ENCODE data around the gene TLCD4. TPM values are rescaled to one million over a fixed set of nuclear protein-coding genes. Genes with fewer than 3 reads are reported as not detected.

TLCD4 gene
- total RNA-seq, 1 donor from 2014 or later: 2.6 TPM

- Mint-ChIP-seq H3K4me1 (ENCODE audit: low read depth) (peaks cover 11% of the 10 kb centered on the region), H3K27me3 (ENCODE audit: low read depth) (peaks cover 14% of the 10 kb centered on the region), H3K4me3 (ENCODE audit: unreplicated experiment) (no peak overlapping the region), H3K9me3 (ENCODE audit: low read depth) (no peaks in the 10 kb centered on the region), H3K36me3 (ENCODE audit: low read depth) (peaks cover 2% of the 10 kb centered on the region), H3K27ac (ENCODE audit: unreplicated experiment) (no peak overlapping the region)
- no peak for DNase-seq (ENCODE audit: low spot score)
- no peak for TF ChIP-seq CTCF (IDR thresholded peaks at IDR 0.05)
These were observed 2.1 kb downstream of the TLCD4 start for GRCh38 chr1:95119273-95119672.

GRCh38 chr1:95122151-95122697 is 5.1 kb downstream of the TLCD4 start:
- TF ChIP-seq CTCF (IDR thresholded peaks at IDR 0.05): no peak
- H3K27me3 Mint-ChIP-seq (ENCODE audit: low read depth): peaks cover 14% of the 10 kb centered on the region
- H3K4me1 Mint-ChIP-seq (ENCODE audit: low read depth): peaks cover 5% of the 10 kb centered on the region
- H3K4me3 Mint-ChIP-seq (ENCODE audit: unreplicated experiment): no peak overlapping the region
- H3K9me3 Mint-ChIP-seq (ENCODE audit: low read depth): no peaks in the 10 kb centered on the region
- peaks cover 2% of the 10 kb centered on the region for H3K36me3 Mint-ChIP-seq (ENCODE audit: low read depth)
- DNase-seq (ENCODE audit: low spot score): no peak
- no peak overlapping the region for H3K27ac Mint-ChIP-seq (ENCODE audit: unreplicated experiment)

- H3K27me3 Mint-ChIP-seq (ENCODE audit: low read depth): peaks cover 14% of the 10 kb centered on the region
- H3K4me3 Mint-ChIP-seq (ENCODE audit: unreplicated experiment): no peak overlapping the region
- H3K4me1 Mint-ChIP-seq (ENCODE audit: low read depth): no peaks in the 10 kb centered on the region
- H3K27ac Mint-ChIP-seq (ENCODE audit: unreplicated experiment): no peak overlapping the region
- no peak for DNase-seq (ENCODE audit: low spot score)
- peaks cover 2% of the 10 kb centered on the region for H3K36me3 Mint-ChIP-seq (ENCODE audit: low read depth)
- TF ChIP-seq CTCF (IDR thresholded peaks at IDR 0.05): no peak
- no peaks in the 10 kb centered on the region for H3K9me3 Mint-ChIP-seq (ENCODE audit: low read depth)
These were observed 7.2 kb downstream of the TLCD4 start for GRCh38 chr1:95124342-95124741.

GRCh38 chr1:95126366-95126765 is 9.2 kb downstream of the TLCD4 start:
- H3K36me3 Mint-ChIP-seq (ENCODE audit: low read depth): peaks cover 4% of the 10 kb centered on the region
- H3K4me3 Mint-ChIP-seq (ENCODE audit: unreplicated experiment): no peak overlapping the region
- no peaks in the 10 kb centered on the region for H3K9me3 Mint-ChIP-seq (ENCODE audit: low read depth)
- TF ChIP-seq CTCF (IDR thresholded peaks at IDR 0.05): no peak
- H3K4me1 Mint-ChIP-seq (ENCODE audit: low read depth): no peaks in the 10 kb centered on the region
- peaks cover 6% of the 10 kb centered on the region for H3K27me3 Mint-ChIP-seq (ENCODE audit: low read depth)
- no peak overlapping the region for H3K27ac Mint-ChIP-seq (ENCODE audit: unreplicated experiment)
- DNase-seq (ENCODE audit: low spot score): no peak

DNA sequence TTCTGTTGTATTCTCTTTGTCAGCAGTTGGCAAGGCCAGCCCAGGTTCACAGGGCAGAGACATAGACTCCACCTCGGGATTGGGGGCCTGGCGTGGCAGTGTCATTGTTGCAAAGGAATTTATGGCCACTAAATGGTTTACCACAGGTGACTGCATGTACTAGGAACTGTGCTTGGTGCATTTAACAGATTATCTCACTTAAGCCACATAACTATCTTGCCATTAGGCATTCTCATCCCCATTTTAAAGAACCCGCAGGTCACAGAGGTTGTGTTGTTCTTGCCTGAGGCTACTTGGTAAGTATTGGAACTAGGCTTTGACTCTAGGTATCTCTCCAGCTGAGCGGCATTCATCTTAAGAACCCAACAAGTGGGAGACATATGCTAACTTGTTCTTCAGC is 9.7 kb downstream of the TLCD4 start:
- Mint-ChIP-seq H3K27me3 (ENCODE audit: low read depth) (peaks cover 6% of the 10 kb centered on the region), H3K27ac (ENCODE audit: unreplicated experiment) (no peak overlapping the region), H3K4me1 (ENCODE audit: low read depth) (no peaks in the 10 kb centered on the region), H3K36me3 (ENCODE audit: low read depth) (peaks cover 6% of the 10 kb centered on the region), H3K9me3 (ENCODE audit: low read depth) (no peaks in the 10 kb centered on the region), H3K4me3 (ENCODE audit: unreplicated experiment) (no peak overlapping the region)
- DNase-seq (ENCODE audit: low spot score): no peak
- TF ChIP-seq CTCF (IDR thresholded peaks at IDR 0.05): no peak
